ENCODE results near the gene OR3A3.
"Not testable (repeated sequence)": the region's sequence is repeated elsewhere in the genome, so short reads cannot be mapped to it uniquely, and the experiment has no call there.

The OR3A3 gene

GRCh38 chr17:3433741-3434140, 22.6 kb downstream of the OR3A3 start, which contains the start of gene OR1E2:
Gene OR1E2 (minus strand): TSS chr17:3433841. CDS start chr17:3433841, 0 bp downstream.
- Mint-ChIP-seq H3K27me3 (peaks cover 11% of the 10 kb centered on the region), H3K4me1 (ENCODE audit: low read depth) (peaks cover 7% of the 10 kb centered on the region), H3K27ac (no peak within 1 kb of the TSS), H3K4me3 (no peak within 1 kb of the TSS), H3K9me3 (peaks cover 17% of the 10 kb centered on the region), H3K36me3 (ENCODE audit: low read depth) (no peaks in the 10 kb centered on the region)
- intact Hi-C loops (cut with micrococcal nuclease): no loop called here

GRCh38 chr17:3438368-3438767, 27.2 kb downstream of the OR3A3 start:
- H3K9me3 Mint-ChIP-seq: peaks cover 10% of the 10 kb centered on the region
- no peak overlapping the region for H3K4me3 Mint-ChIP-seq
- intact Hi-C loops (cut with micrococcal nuclease): no loop called here
- H3K27me3 Mint-ChIP-seq: peaks cover 13% of the 10 kb centered on the region
- no peaks in the 10 kb centered on the region for H3K36me3 Mint-ChIP-seq (ENCODE audit: low read depth)
- no peak overlapping the region for H3K27ac Mint-ChIP-seq
- peaks cover 3% of the 10 kb centered on the region for H3K4me1 Mint-ChIP-seq (ENCODE audit: low read depth)

GRCh38 chr17:3440451-3440850, 29.3 kb downstream of the OR3A3 start:
- no peak overlapping the region for H3K4me3 Mint-ChIP-seq
- H3K9me3 Mint-ChIP-seq: no peaks in the 10 kb centered on the region

GRCh38 chr17:3447625-3448024, 36.5 kb downstream of the OR3A3 start:
- Mint-ChIP-seq H3K36me3 (ENCODE audit: low read depth) (no peaks in the 10 kb centered on the region), H3K4me3 (no peak overlapping the region), H3K9me3 (no peaks in the 10 kb centered on the region), H3K27me3 (peaks cover 1% of the 10 kb centered on the region), H3K4me1 (ENCODE audit: low read depth) (no peaks in the 10 kb centered on the region), H3K27ac (no peak overlapping the region)
- intact Hi-C loops (cut with micrococcal nuclease): loop anchor here (5.0 kb wide), 1 partner anchor 400 kb away; no protein-coding TSS in a partner anchor

More at GRCh38 chr17:3440451-3440850, 29.3 kb downstream of the OR3A3 start:
- H3K36me3 Mint-ChIP-seq (ENCODE audit: low read depth): no peaks in the 10 kb centered on the region
- peaks cover 8% of the 10 kb centered on the region for H3K27me3 Mint-ChIP-seq
- H3K4me1 Mint-ChIP-seq (ENCODE audit: low read depth): no peaks in the 10 kb centered on the region
- H3K27ac Mint-ChIP-seq: no peak overlapping the region
- intact Hi-C loops (cut with micrococcal nuclease): no loop called here

GRCh38 chr17:3448059-3448665, 37.0 kb downstream of the OR3A3 start:
- Mint-ChIP-seq H3K27ac (no peak overlapping the region), H3K36me3 (ENCODE audit: low read depth) (no peaks in the 10 kb centered on the region), H3K9me3 (no peaks in the 10 kb centered on the region), H3K4me3 (no peak overlapping the region), H3K4me1 (ENCODE audit: low read depth) (no peaks in the 10 kb centered on the region), H3K27me3 (peaks cover 1% of the 10 kb centered on the region)
- intact Hi-C loops (cut with micrococcal nuclease): loop anchor here (5.0 kb wide), 1 partner anchor 401 kb away; no protein-coding TSS in a partner anchor

- H3K27ac Mint-ChIP-seq; H3K36me3 Mint-ChIP-seq (ENCODE audit: low read depth); H3K4me3 Mint-ChIP-seq; H3K27me3 Mint-ChIP-seq; H3K9me3 Mint-ChIP-seq; H3K4me1 Mint-ChIP-seq (ENCODE audit: low read depth); intact Hi-C loops (cut with micrococcal nuclease): not testable (repeated sequence)
Measured at GRCh38 chr17:3466355-3466754, 55.2 kb downstream of the OR3A3 start.

GRCh38 chr17:3469529-3469928, 58.4 kb downstream of the OR3A3 start:
- Mint-ChIP-seq H3K36me3 (ENCODE audit: low read depth) (no peaks in the 10 kb centered on the region), H3K4me3 (no peak overlapping the region), H3K4me1 (ENCODE audit: low read depth) (no peaks in the 10 kb centered on the region), H3K27ac (no peak overlapping the region), H3K27me3 (no peaks in the 10 kb centered on the region), H3K9me3 (no peaks in the 10 kb centered on the region)
- intact Hi-C loops (cut with micrococcal nuclease): no loop called here

GRCh38 chr17:3471599-3471998, 60.4 kb downstream of the OR3A3 start, which contains the start of gene SPATA22:
Gene SPATA22 (minus strand): TSS chr17:3471819. CDS start chr17:3469325, 2,494 bp downstream.
- no peak within 1 kb of the TSS for H3K27ac Mint-ChIP-seq
- H3K9me3 Mint-ChIP-seq: no peaks in the 10 kb centered on the region
- no peaks in the 10 kb centered on the region for H3K27me3 Mint-ChIP-seq
- H3K36me3 Mint-ChIP-seq (ENCODE audit: low read depth): no peaks in the 10 kb centered on the region
- H3K4me1 Mint-ChIP-seq (ENCODE audit: low read depth): peaks cover 6% of the 10 kb centered on the region
- intact Hi-C loops (cut with micrococcal nuclease): no loop called here
- no peak within 1 kb of the TSS for H3K4me3 Mint-ChIP-seq

DNA sequence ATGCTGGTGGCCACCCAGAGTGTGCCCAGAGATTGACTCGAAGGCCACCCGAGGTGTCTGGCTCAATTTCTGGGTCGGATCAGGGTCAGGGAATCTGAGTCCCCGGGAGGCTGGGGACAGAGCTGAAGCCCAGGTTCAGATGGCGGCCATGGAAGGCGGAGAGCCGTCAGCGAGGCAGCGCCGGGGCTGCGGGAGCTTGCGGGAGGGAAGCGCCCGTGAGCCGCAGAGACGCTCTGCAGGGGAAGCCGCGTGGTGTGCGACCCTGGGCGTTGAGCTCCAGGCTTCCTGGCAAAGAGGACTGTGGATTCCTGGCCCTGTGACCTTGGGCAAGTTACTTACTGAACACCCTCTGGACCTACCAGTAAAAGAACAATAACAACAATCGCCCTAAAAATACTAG, 61.0 kb downstream of the OR3A3 start:
- intact Hi-C loops (cut with micrococcal nuclease): no loop called here
- Mint-ChIP-seq H3K36me3 (ENCODE audit: low read depth) (no peaks in the 10 kb centered on the region), H3K27ac (no peak overlapping the region), H3K27me3 (no peaks in the 10 kb centered on the region), H3K9me3 (no peaks in the 10 kb centered on the region), H3K4me3 (no peak overlapping the region), H3K4me1 (ENCODE audit: low read depth) (peaks cover 6% of the 10 kb centered on the region)
